HG03520 (cell line): ENCODE measurements around the gene ADK.
"Not testable (repeated sequence)": the region's sequence is repeated elsewhere in the genome, so short reads cannot be mapped to it uniquely, and the experiment has no call there.

Experiments
- ATAC-seq: cut with Tn5 transposase; IDR thresholded peaks from one replicate; pipeline ENCODE4 v1.9.1; 2021; ENCODE audit warnings: mild to moderate bottlenecking, moderate library complexity; ENCODE audit not compliant: unreplicated experiment

The ADK gene

GRCh38 chr10:74150990-74151878, at the start of gene ADK:
TSS of gene ADK (plus strand) at chr10:74151221. CDS start at chr10:74151279, 58 bp downstream.
- peak; percentile 72 for ATAC-seq

- ATAC-seq: no peak
Observed at GRCh38 chr10:74103560-74104258, 47.3 kb upstream of the ADK start.

- ATAC-seq: no peak
Observed at GRCh38 chr10:74104480-74104879, 46.5 kb upstream of the ADK start.

- ATAC-seq: no peak
Observed at GRCh38 chr10:74104996-74105395, 46.0 kb upstream of the ADK start.

- no peak for ATAC-seq
Observed at GRCh38 chr10:74107391-74107790, 43.6 kb upstream of the ADK start.

- ATAC-seq: no peak
Observed at GRCh38 chr10:74109452-74109851, 41.6 kb upstream of the ADK start.

GRCh38 chr10:74110120-74110519, 40.9 kb upstream of the ADK start:
- no peak for ATAC-seq

- ATAC-seq: no peak
Observed at GRCh38 chr10:74111799-74112198, 39.2 kb upstream of the ADK start.

GRCh38 chr10:74113546-74113945, 37.5 kb upstream of the ADK start:
- ATAC-seq: no peak

- no peak for ATAC-seq
Observed at GRCh38 chr10:74114041-74114448, 37.0 kb upstream of the ADK start.

- no peak for ATAC-seq
Observed at GRCh38 chr10:74117738-74118137, 33.3 kb upstream of the ADK start.

GRCh38 chr10:74118804-74119203, 32.2 kb upstream of the ADK start:
- no peak for ATAC-seq

- no peak for ATAC-seq
Observed at GRCh38 chr10:74120911-74121310, 30.1 kb upstream of the ADK start.

GRCh38 chr10:74121368-74121767, 29.7 kb upstream of the ADK start:
- ATAC-seq: no peak

GRCh38 chr10:74122060-74122459, 29.0 kb upstream of the ADK start:
- no peak for ATAC-seq

GRCh38 chr10:74123081-74123480, 27.9 kb upstream of the ADK start:
- no peak for ATAC-seq

- no peak for ATAC-seq
Observed at GRCh38 chr10:74133923-74134820, 16.8 kb upstream of the ADK start.

GRCh38 chr10:74135452-74135851, 15.6 kb upstream of the ADK start:
- no peak for ATAC-seq

GRCh38 chr10:74137992-74138391, 13.0 kb upstream of the ADK start:
- no peak for ATAC-seq

- ATAC-seq: not testable (repeated sequence)
Observed at GRCh38 chr10:74138596-74138995, 12.4 kb upstream of the ADK start.

GRCh38 chr10:74139981-74140380, 11.0 kb upstream of the ADK start:
- no peak for ATAC-seq
